Testis (tissue), 3 donors: ENCODE measurements around the gene RGL2. TPM values are rescaled to one million over a fixed set of nuclear protein-coding genes. Genes with fewer than 3 reads are reported as not detected.

Experiments
- DNase-seq: peaks from one replicate; pipeline ENCODE4 v3.0.0-alpha.2; 2019
- H3K27ac ChIP-seq, 2 donors: fragments of 200-600 bp; sonication (generic); one replicate each; pipeline ENCODE4 v1.5.1; 2019
- H3K27me3 ChIP-seq: fragments of 200-600 bp; sonication (generic); one replicate; pipeline ENCODE4 v1.5.1; 2019
- H3K36me3 ChIP-seq: fragments of 200-600 bp; sonication (generic); one replicate; pipeline ENCODE4 v1.5.1; 2017; ENCODE audit warnings: low read depth; ENCODE audit errors: missing control alignments
- H3K4me1 ChIP-seq: fragments of 200-600 bp; sonication (generic); one replicate; pipeline ENCODE4 v1.5.1; 2019
- H3K4me3 ChIP-seq, 2 donors: fragments of 200-600 bp; sonication (generic); one replicate each; pipeline ENCODE4 v1.5.1; 2017 to 2019
- H3K9me3 ChIP-seq: fragments of 200-600 bp; sonication (generic); one replicate; pipeline ENCODE4 v1.5.1; 2017
- CTCF ChIP-seq, 3 experiments: fragments of 450-650 bp in 2 of 3; fragments of 200-600 bp in 1 of 3; sonication (generic) in 1 of 3; IDR thresholded peaks; one replicate each; pipeline ENCODE4 v1.5.1; 2016 to 2019; ENCODE audit warnings: antibody characterized with exemption in 3 of 3, mild to moderate bottlenecking in 2 of 3, moderate library complexity in 1 of 3
- POLR2A ChIP-seq: fragments of 450-650 bp; IDR thresholded peaks from one replicate; pipeline ENCODE4 v1.6.1; 2017; ENCODE audit warnings: antibody characterized with exemption, mild to moderate bottlenecking, moderate library complexity
- WGBS, 2 donors: methylation state at CpG; one replicate each; pipeline ENCODE4 v1.1.5; 2018; 5-methylcytosine and 5-hydroxymethylcytosine counted together
- intact Hi-C: fragments of 100-400 bp; cut with DNase I; formaldehyde crosslinking; loops from one replicate; pipeline ENCODE4 v1.15.1; 2023; ENCODE audit warnings: low total_unique reads
- polyA plus RNA-seq: library from polyadenylated mRNA; stranded (reverse); fragments of 350-450 nt; fragmentation: Illumina TruSeq; extraction: RNeasy Lipid Tissue Mini Kit (QIAGEN cat#74804); gene quantifications from one replicate; pipeline ENCODE4 v1.2.3, GENCODE V29; 2014; ENCODE audit warnings: low read depth, low replicate concordance; ENCODE audit not compliant: insufficient read depth
- total RNA-seq, 2 donors: library from RNA; depleted of rRNA; stranded (reverse); fragments of >200 nt; gene quantifications; one replicate each; pipeline ENCODE4 v1.2.3, GENCODE V29; 2016

RGL2 gene
- total and polyA plus RNA-seq, 3 donors from 2014 or later: 42.8 to 52.7 (median 46.2) TPM

GRCh38 chr6:33254591-33254990, 44.2 kb downstream of the RGL2 start:
- H3K36me3 ChIP-seq: no peaks in the 10 kb centered on the region
- H3K4me1 ChIP-seq: peaks cover 9% of the 10 kb centered on the region
- no peak overlapping the region for H3K4me3 ChIP-seq
- no peak for TF ChIP-seq POLR2A
- TF ChIP-seq CTCF (IDR thresholded peaks at IDR 0.05): no peak
- no peaks in the 10 kb centered on the region for H3K27me3 ChIP-seq
- no peak for DNase-seq
- 89 to 94% methylated on average over 4 of the region's 4 CpGs for WGBS, 2 donors
- no peaks in the 10 kb centered on the region for H3K9me3 ChIP-seq
- intact Hi-C loops: no loop called here
- no peak overlapping the region for H3K27ac ChIP-seq

- no peak for TF ChIP-seq POLR2A
- no peak for TF ChIP-seq CTCF (IDR thresholded peaks at IDR 0.05)
- Histone ChIP-seq H3K27me3 (no peaks in the 10 kb centered on the region), H3K27ac (no peak overlapping the region), H3K4me1 (peaks cover 19% of the 10 kb centered on the region), H3K9me3 (no peaks in the 10 kb centered on the region), H3K4me3 (no peak overlapping the region), H3K36me3 (no peaks in the 10 kb centered on the region)
- no peak for DNase-seq
- intact Hi-C loops: no loop called here
These were observed 46.0 kb downstream of the RGL2 start for GRCh38 chr6:33252759-33253158.

DNA sequence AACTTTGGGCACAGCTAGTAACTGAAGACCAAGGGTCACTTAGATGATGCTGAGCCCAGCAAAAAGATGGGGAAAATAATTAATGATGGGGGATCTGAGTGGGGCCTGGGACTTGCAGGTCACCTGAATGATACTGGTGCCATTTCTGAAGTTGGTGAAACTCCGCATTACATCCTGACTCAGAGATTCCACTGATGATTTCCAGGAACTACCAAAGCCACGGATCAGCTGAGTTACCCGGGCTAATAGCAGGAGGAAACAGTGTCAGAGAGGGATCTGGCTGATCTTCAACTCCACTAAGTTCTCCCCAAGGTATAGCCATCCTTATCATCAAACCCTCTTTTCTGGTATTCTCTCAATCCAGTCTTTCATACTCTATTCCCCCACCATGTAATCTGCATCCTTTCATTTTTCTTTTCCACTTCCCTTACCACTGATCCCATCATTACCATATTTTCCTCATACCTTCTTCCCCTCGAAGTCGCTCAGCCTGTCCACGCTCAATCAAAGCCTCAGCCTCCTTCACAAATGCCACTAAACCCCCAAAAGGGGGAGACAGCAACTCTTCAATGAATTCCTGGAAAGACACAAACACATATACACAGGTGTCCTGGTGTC, 47.2 kb downstream of the RGL2 start:
- intact Hi-C loops: no loop called here
- Histone ChIP-seq H3K4me1 (peaks cover 21% of the 10 kb centered on the region), H3K36me3 (no peaks in the 10 kb centered on the region), H3K27me3 (no peaks in the 10 kb centered on the region), H3K4me3 (no peak overlapping the region), H3K9me3 (no peaks in the 10 kb centered on the region), H3K27ac (no peak overlapping the region)
- WGBS, 2 donors: 87 to 92% methylated on average over 6 of the region's 6 CpGs
- DNase-seq: no peak
- TF ChIP-seq CTCF (IDR thresholded peaks at IDR 0.05) (no peak), POLR2A (no peak)

DNA sequence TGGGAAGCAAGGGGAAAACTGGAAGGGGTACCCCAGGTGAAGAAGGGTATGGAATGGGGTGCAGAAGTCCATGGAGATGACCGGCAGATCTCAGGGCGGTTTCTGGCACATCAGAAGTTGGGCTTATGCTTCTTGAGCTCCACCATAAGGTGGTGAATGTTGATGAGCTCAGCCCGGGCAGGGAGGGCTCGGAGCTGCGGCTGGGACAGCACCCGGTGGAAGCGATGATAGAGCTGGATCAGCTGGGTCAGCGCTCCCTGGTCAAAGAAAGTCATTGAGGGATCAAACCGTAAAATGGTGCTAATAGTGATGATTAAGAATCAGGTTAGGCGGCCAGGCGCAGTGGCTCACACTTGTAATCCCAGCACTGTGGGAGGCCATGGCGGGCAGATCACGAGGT, 48.0 kb downstream of the RGL2 start:
- 92 to 93% methylated on average over 13 of the region's 13 CpGs for WGBS, 2 donors
- no peaks in the 10 kb centered on the region for H3K27me3 ChIP-seq
- intact Hi-C loops: no loop called here
- peaks cover 21% of the 10 kb centered on the region for H3K4me1 ChIP-seq
- no peak overlapping the region for H3K4me3 ChIP-seq
- TF ChIP-seq CTCF (IDR thresholded peaks at IDR 0.05) (no peak), POLR2A (no peak)
- H3K9me3 ChIP-seq: no peaks in the 10 kb centered on the region
- H3K36me3 ChIP-seq: no peaks in the 10 kb centered on the region
- peak overlapping the region in 1 of 2 donors; percentile 98 for H3K27ac ChIP-seq
- DNase-seq: no peak
